Ovary (tissue), 9 donors: ENCODE data around the gene DNAH6. TPM values are rescaled to one million over a fixed set of nuclear protein-coding genes. Genes with fewer than 3 reads are reported as not detected.

Experiments used
- DNase-seq, 5 donors: peaks; one replicate each; pipeline ENCODE4 v3.0.0-alpha.2; 2019 to 2020
- H3K27ac ChIP-seq, 2 donors: fragments of 200-600 bp; one replicate each; pipeline versions ENCODE4 v1.5.1 to v1.8.0; 2019 to 2022
- H3K27me3 ChIP-seq: fragments of 200-600 bp; one replicate; pipeline ENCODE4 v1.8.0; 2022
- H3K36me3 ChIP-seq: fragments of 200-600 bp; sonication (generic); one replicate; pipeline ENCODE4 v1.5.1; 2019
- H3K4me1 ChIP-seq: one replicate; pipeline ENCODE4 v1.8.1; 2013; ENCODE audit warnings: mild to moderate bottlenecking, moderate library complexity; ENCODE audit not compliant: insufficient read depth
- H3K4me3 ChIP-seq: fragments of 200-600 bp; sonication (generic); one replicate; pipeline ENCODE4 v1.5.1; 2017
- H3K9me3 ChIP-seq, 2 donors: fragments of 200-600 bp in 1 of 2; sonication (generic) in 1 of 2; one replicate each; pipeline versions ENCODE4 v1.5.1 to v1.8.1; 2013 to 2019; ENCODE audit warnings: mild to moderate bottlenecking in 1 of 2, moderate library complexity in 1 of 2
- EP300 ChIP-seq: sonication (generic); formaldehyde crosslinking; IDR thresholded peaks from one replicate; pipeline ENCODE4 v1.6.1; 2017; ENCODE audit warnings: antibody characterized with exemption
- POLR2A ChIP-seq: fragments of 450-650 bp; IDR thresholded peaks from one replicate; pipeline ENCODE4 v1.6.1; 2017; ENCODE audit warnings: antibody characterized with exemption, mild to moderate bottlenecking, moderate library complexity
- WGBS, 3 donors: extraction: QIAGEN DNeasy Blood & Tissue Kit in 1 of 3; methylation state at CpG; one replicate each; pipeline versions ENCODE4 v1.1.5 to v1.1.7; 2013 to 2017; 5-methylcytosine and 5-hydroxymethylcytosine counted together
- intact Hi-C, 4 donors: fragments of 100-400 bp; cut with DNase I; formaldehyde crosslinking; loops; one replicate each; pipeline versions ENCODE4 v1.11.0 to v1.15.1; 2022 to 2023
- polyA plus RNA-seq, 2 donors: library from polyadenylated mRNA; stranded (reverse); fragments of 200-250 nt in 1 of 2; fragments of 350-450 nt in 1 of 2; fragmentation: Illumina TruSeq in 1 of 2; extraction: RNeasy Lipid Tissue Mini Kit (QIAGEN cat#74804) in 1 of 2; gene quantifications; one replicate each; pipeline ENCODE4 v1.2.3, GENCODE V29; 2013 to 2014
- total RNA-seq, 7 donors: library from RNA; depleted of rRNA in 2 of 7; stranded (reverse); fragments of >200 nt in 2 of 7; fragmentation: NEBNext Ultra II Directional in 3 of 7; extraction: Animal tissue kit (Norgen Biotek cat#: 25700) in 3 of 7; gene quantifications; one replicate each; pipeline versions ENCODE4 v1.1.0 to v1.2.4, GENCODE V29; 2016 to 2023
- TF ChIP-seq, protein P1 (sequence below), 3 donors: fragments of 450-650 bp in 2 of 3; fragments of 200-600 bp in 1 of 3; IDR thresholded peaks; one replicate each; pipeline versions ENCODE4 v1.5.1 to v1.8.0; 2016 to 2022; ENCODE audit warnings: antibody characterized with exemption in 3 of 3, mild to moderate bottlenecking in 1 of 3
- donor health status: DM: no; HTN: no; CAD: no; lungs with moderate emphysema.
- donor health status: DM: no; HTN: no; CAD: no.
- donor health status: Bipolar disorder and iron deficiency.
- donor health status: DM: yes; HTN: yes; CAD: no.
- donor health status: DM: no; HTN: no; CAD: no.
- donor health status: DM: yes; HTN: yes; CAD: no.

Gene DNAH6
- total and polyA plus RNA-seq, 9 donors = 0.42 to 14.0 (median 2.4) TPM

GRCh38 chr2:84779781-84780180, 263.5 kb downstream of the DNAH6 start:
- Histone ChIP-seq H3K27me3 (no peaks in the 10 kb centered on the region), H3K36me3 (no peaks in the 10 kb centered on the region), H3K27ac (no peak overlapping the region), H3K4me3 (no peak overlapping the region), H3K9me3 (no peaks in the 10 kb centered on the region), H3K4me1 (no peaks in the 10 kb centered on the region)
- WGBS, 3 donors = 69 to 88% (median 84%) methylated on average over 3 of the region's 3 CpGs
- no peak for TF ChIP-seq EP300
- intact Hi-C loops = no loop called here
- DNase-seq = no peak

- WGBS, 3 donors = 68 to 93% (median 87%) methylated on average over 3 of the region's 3 CpGs
- intact Hi-C loops = no loop called here
- Histone ChIP-seq H3K4me3 (no peak overlapping the region), H3K27me3 (no peaks in the 10 kb centered on the region), H3K27ac (no peak overlapping the region), H3K4me1 (no peaks in the 10 kb centered on the region), H3K9me3 (no peaks in the 10 kb centered on the region), H3K36me3 (no peaks in the 10 kb centered on the region)
- TF ChIP-seq EP300 (no peak), POLR2A (no peak)
- TF ChIP-seq, protein P1, sequence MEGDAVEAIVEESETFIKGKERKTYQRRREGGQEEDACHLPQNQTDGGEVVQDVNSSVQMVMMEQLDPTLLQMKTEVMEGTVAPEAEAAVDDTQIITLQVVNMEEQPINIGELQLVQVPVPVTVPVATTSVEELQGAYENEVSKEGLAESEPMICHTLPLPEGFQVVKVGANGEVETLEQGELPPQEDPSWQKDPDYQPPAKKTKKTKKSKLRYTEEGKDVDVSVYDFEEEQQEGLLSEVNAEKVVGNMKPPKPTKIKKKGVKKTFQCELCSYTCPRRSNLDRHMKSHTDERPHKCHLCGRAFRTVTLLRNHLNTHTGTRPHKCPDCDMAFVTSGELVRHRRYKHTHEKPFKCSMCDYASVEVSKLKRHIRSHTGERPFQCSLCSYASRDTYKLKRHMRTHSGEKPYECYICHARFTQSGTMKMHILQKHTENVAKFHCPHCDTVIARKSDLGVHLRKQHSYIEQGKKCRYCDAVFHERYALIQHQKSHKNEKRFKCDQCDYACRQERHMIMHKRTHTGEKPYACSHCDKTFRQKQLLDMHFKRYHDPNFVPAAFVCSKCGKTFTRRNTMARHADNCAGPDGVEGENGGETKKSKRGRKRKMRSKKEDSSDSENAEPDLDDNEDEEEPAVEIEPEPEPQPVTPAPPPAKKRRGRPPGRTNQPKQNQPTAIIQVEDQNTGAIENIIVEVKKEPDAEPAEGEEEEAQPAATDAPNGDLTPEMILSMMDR (IDR thresholded peaks at IDR 0.05) = no peak
- DNase-seq = no peak
Observed at GRCh38 chr2:84781942-84782716, 265.8 kb downstream of the DNAH6 start.

- H3K27me3 ChIP-seq = no peaks in the 10 kb centered on the region
- intact Hi-C loops = no loop called here
- no peak overlapping the region for H3K27ac ChIP-seq
- H3K9me3 ChIP-seq = no peaks in the 10 kb centered on the region
- TF ChIP-seq EP300 = no peak
- H3K4me1 ChIP-seq = no peaks in the 10 kb centered on the region
- 29 to 58% (median 33%) methylated on average over 1 of the region's 1 CpG for WGBS, 3 donors
- H3K36me3 ChIP-seq = no peaks in the 10 kb centered on the region
- H3K4me3 ChIP-seq = no peak overlapping the region
- no peak for DNase-seq
Observed at GRCh38 chr2:84782717-84783442, 266.6 kb downstream of the DNAH6 start.

DNA sequence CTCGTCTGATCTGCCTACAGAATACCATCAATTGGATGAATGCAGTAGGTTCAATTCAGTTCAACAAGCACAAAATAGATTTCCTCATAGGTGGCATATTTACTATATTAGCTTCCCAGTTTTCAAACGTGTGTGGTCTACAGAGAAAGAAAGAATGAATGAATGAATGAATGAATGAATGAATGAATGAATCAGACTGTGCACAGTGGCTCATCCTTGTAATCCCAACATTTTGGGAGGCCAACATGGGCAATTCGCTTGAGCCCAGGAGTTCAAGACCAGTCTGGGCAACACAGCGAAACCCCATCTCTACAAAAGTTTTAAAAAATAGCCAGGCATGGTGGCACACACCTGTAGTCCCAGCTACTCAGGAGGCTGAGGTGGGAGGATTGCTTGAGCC, 269.7 kb downstream of the DNAH6 start:
- Histone ChIP-seq H3K27me3 (no peaks in the 10 kb centered on the region), H3K27ac (no peak overlapping the region), H3K9me3 (no peaks in the 10 kb centered on the region), H3K4me3 (no peak overlapping the region), H3K4me1 (no peaks in the 10 kb centered on the region), H3K36me3 (no peaks in the 10 kb centered on the region)
- TF ChIP-seq, protein P1 (IDR thresholded peaks at IDR 0.05) = no peak
- TF ChIP-seq POLR2A (no peak), EP300 (no peak)
- WGBS, 3 donors = 84 to 96% (median 93%) methylated on average over 4 of the region's 4 CpGs
- no peak for DNase-seq
- intact Hi-C loops = no loop called here

- TF ChIP-seq, protein P1 (IDR thresholded peaks at IDR 0.05) = no peak
- TF ChIP-seq EP300 (no peak), POLR2A (no peak)
- no peak for DNase-seq
- H3K4me3 ChIP-seq = no peak overlapping the region
- no peaks in the 10 kb centered on the region for H3K27me3 ChIP-seq
- no peaks in the 10 kb centered on the region for H3K9me3 ChIP-seq
- intact Hi-C loops = no loop called here
- no peaks in the 10 kb centered on the region for H3K4me1 ChIP-seq
- no peaks in the 10 kb centered on the region for H3K36me3 ChIP-seq
- no peak overlapping the region for H3K27ac ChIP-seq
Observed at GRCh38 chr2:84786601-84787000, 270.3 kb downstream of the DNAH6 start.
